ENCODE data around the gene BPIFB4. TPM values are rescaled to one million over a fixed set of nuclear protein-coding genes. Genes with fewer than 3 reads are reported as not detected.

BPIFB4 gene
- total RNA-seq, 3 donors from 2014 or later: not detected

DNA sequence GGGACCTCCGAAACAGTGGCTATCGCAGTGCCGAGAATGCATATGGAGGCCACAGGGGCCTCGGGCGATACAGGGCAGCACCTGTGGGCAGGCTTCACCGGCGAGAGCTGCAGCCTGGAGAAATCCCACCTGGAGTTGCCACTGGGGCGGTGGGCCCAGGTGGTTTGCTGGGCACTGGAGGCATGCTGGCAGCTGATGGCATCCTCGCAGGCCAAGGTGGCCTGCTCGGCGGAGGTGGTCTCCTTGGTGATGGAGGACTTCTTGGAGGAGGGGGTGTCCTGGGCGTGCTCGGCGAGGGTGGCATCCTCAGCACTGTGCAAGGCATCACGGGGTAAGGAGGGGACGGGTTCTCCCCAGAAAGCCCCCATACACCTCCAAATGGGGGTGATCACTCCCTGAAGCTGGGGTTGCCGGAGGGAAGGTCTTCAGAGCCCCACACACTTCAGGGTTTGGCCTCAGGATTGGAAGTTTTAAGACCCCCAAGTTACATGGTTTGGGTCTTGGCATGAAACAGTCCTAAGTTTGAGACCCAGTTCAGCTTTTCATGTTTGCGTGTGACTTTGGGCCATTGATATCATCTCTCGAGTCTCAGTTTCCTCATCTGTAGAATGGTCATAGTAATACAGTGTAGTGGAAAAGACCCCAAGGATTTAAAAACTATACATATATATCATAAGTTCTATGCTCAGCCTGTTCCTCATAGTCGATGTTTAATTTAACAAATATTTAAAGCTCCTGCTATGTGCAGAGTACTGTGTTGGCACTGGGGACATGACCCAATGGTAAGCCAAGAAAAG lies 4.3 kb downstream of the BPIFB4 start:
- intact Hi-C loops (cut with DNase I; ENCODE audit: low total_unique reads): no loop called here
- Histone ChIP-seq H3K27ac (no peak overlapping the region), H3K27me3 (peaks cover 0 to 4% of the 10 kb centered on the region in 2 donors), H3K4me1 (no peaks in the 10 kb centered on the region), H3K36me3 (no peaks in the 10 kb centered on the region), H3K9me3 (no peaks in the 10 kb centered on the region), H3K4me3 (no peak overlapping the region)
- DNase-seq (ENCODE audit: low spot score in 2 of 2): no peak
- TF ChIP-seq, protein P1, sequence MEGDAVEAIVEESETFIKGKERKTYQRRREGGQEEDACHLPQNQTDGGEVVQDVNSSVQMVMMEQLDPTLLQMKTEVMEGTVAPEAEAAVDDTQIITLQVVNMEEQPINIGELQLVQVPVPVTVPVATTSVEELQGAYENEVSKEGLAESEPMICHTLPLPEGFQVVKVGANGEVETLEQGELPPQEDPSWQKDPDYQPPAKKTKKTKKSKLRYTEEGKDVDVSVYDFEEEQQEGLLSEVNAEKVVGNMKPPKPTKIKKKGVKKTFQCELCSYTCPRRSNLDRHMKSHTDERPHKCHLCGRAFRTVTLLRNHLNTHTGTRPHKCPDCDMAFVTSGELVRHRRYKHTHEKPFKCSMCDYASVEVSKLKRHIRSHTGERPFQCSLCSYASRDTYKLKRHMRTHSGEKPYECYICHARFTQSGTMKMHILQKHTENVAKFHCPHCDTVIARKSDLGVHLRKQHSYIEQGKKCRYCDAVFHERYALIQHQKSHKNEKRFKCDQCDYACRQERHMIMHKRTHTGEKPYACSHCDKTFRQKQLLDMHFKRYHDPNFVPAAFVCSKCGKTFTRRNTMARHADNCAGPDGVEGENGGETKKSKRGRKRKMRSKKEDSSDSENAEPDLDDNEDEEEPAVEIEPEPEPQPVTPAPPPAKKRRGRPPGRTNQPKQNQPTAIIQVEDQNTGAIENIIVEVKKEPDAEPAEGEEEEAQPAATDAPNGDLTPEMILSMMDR (IDR thresholded peaks at IDR 0.05): no peak

DNA sequence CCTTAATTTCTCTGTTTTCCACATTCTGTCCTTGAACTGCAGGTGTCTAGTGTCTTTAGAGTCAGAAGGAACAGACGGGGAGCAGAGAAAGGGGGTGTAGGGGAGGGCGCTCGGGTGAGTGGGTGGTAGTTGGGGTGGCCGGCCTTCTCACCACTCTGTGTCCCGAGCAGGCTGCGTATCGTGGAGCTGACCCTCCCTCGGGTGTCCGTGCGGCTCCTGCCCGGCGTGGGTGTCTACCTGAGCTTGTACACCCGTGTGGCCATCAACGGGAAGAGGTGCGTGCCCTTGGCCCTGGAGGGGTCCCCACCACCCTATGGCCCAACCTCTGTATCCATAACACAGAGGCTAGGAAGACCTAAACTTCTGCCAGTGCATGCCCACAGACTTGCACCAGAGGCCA lies 5.3 kb downstream of the BPIFB4 start:
- H3K27ac ChIP-seq: no peak overlapping the region
- no peak for DNase-seq (ENCODE audit: low spot score in 2 of 2)
- no peaks in the 10 kb centered on the region for H3K36me3 ChIP-seq
- no peak overlapping the region for H3K4me3 ChIP-seq
- TF ChIP-seq POLR2AphosphoS5 (IDR thresholded peaks at IDR 0.05) (no peak), POLR2A (IDR thresholded peaks at IDR 0.05) (no peak)
- TF ChIP-seq, protein P1 (IDR thresholded peaks at IDR 0.05): no peak
- intact Hi-C loops (cut with DNase I; ENCODE audit: low total_unique reads): no loop called here
- no peaks in the 10 kb centered on the region for H3K4me1 ChIP-seq
- no peaks in the 10 kb centered on the region for H3K9me3 ChIP-seq
- H3K27me3 ChIP-seq: peaks cover 0 to 4% of the 10 kb centered on the region in 2 donors

DNA sequence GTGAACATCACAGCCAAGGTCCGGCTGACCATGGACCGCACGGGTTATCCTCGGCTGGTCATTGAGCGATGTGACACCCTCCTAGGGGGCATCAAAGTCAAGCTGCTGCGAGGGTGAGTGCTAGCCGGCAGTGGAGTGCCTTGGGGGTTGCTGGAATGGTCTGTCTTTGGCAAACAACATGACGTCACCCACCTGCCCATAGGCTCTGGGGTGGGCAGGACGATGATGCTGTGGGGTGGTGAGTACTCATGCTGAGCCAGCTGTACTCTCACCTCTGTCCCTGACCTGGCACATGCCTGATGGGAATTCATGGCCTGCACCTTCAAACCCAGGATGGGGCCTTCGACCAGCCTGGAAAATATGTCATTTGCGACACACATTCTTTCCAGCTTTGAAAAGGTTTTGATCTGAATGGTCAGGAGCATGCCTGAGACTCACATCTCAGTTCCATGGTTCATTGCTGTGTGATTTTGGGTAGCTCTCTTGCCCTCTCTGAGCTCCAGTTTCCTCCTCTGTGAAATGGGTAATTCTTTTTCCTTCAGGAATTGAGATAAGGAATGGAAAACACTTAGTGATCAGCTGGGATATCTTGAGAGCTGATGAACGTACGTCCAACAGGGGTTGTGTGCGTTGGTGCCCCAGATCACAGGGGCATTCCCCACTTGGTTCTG lies 6.7 kb downstream of the BPIFB4 start:
- peaks cover 0 to 4% of the 10 kb centered on the region in 2 donors for H3K27me3 ChIP-seq
- intact Hi-C loops (cut with DNase I; ENCODE audit: low total_unique reads): no loop called here
- H3K36me3 ChIP-seq: no peaks in the 10 kb centered on the region
- DNase-seq (ENCODE audit: low spot score in 2 of 2): no peak
- H3K4me1 ChIP-seq: no peaks in the 10 kb centered on the region
- TF ChIP-seq POLR2A (IDR thresholded peaks at IDR 0.05) (no peak), POLR2AphosphoS5 (IDR thresholded peaks at IDR 0.05) (no peak)
- TF ChIP-seq, protein P1 (IDR thresholded peaks at IDR 0.05): no peak
- no peaks in the 10 kb centered on the region for H3K9me3 ChIP-seq
- H3K27ac ChIP-seq: no peak overlapping the region
- no peak overlapping the region for H3K4me3 ChIP-seq

DNA sequence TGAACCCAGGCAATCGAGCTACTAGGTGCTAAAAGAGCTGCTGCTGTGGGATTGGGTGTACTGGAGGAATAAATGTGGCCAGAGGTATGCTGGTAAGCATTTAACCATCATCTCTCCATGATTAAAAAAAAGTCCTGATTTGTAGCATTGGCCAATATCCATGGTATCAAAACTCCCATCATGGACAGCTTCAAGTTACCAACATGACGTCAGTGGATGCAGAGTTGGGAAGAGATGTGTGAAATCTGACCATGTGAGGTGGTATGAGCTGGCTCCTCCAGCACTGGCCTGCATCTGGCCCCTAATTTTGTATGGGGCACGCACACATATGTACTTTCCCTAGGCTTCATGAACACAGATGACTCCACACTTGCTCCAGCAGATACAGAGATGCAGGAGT lies 11.7 kb downstream of the BPIFB4 start:
- no peaks in the 10 kb centered on the region for H3K36me3 ChIP-seq
- TF ChIP-seq POLR2A (IDR thresholded peaks at IDR 0.05) (no peak), POLR2AphosphoS5 (IDR thresholded peaks at IDR 0.05) (no peak)
- TF ChIP-seq, protein P1 (IDR thresholded peaks at IDR 0.05): no peak
- intact Hi-C loops (cut with DNase I; ENCODE audit: low total_unique reads): no loop called here
- no peak for DNase-seq (ENCODE audit: low spot score in 2 of 2)
- H3K4me1 ChIP-seq: no peaks in the 10 kb centered on the region
- no peaks in the 10 kb centered on the region for H3K9me3 ChIP-seq
- no peak overlapping the region for H3K27ac ChIP-seq
- no peaks in the 10 kb centered on the region for H3K27me3 ChIP-seq
- H3K4me3 ChIP-seq: no peak overlapping the region

DNA sequence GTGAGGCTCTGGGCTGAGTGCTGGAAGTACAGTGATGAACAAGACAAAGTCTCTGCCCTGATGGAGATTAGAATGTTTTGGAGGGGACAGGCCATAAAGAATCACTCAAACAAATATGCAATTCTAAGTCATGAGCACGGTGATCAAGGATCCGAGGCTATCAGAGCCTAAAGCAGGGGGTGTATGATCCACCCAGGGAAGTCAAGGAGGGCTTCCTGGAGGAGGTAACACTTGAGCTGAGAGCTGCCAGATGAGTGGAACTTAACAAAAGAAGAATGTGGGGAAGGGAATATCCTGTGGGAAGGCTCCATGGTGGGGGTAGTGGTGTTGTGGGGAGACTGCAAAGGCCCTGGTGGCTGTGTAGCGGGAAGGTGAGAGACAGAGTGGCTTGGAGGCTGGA lies 12.2 kb downstream of the BPIFB4 start:
- intact Hi-C loops (cut with DNase I; ENCODE audit: low total_unique reads): no loop called here

More for the DNA sequence above, 12.2 kb downstream of the BPIFB4 start:
- no peak for DNase-seq (ENCODE audit: low spot score in 2 of 2)
- no peaks in the 10 kb centered on the region for H3K27me3 ChIP-seq
- H3K4me3 ChIP-seq: no peak overlapping the region
- H3K4me1 ChIP-seq: no peaks in the 10 kb centered on the region
- no peak overlapping the region for H3K27ac ChIP-seq
- no peaks in the 10 kb centered on the region for H3K9me3 ChIP-seq
- TF ChIP-seq POLR2A (IDR thresholded peaks at IDR 0.05) (no peak), POLR2AphosphoS5 (IDR thresholded peaks at IDR 0.05) (no peak)
- TF ChIP-seq, protein P1 (IDR thresholded peaks at IDR 0.05): no peak
- no peaks in the 10 kb centered on the region for H3K36me3 ChIP-seq
